G401 (cell line): ENCODE results near the gene ENOX1. TPM values are rescaled to one million over a fixed set of nuclear protein-coding genes. Genes with fewer than 3 reads are reported as not detected.

Experiments
- DNase-seq: peaks from one replicate; pipeline ENCODE4 v3.0.0-alpha.2; 2015; ENCODE audit warnings: low spot score
- in situ Hi-C: cut with HindIII; loops from 2 replicates; pipeline ENCODE4 v1.10.0; 2016; ENCODE audit warnings: low sequenced_read_pairs, mixed read lengths
- total RNA-seq: library from RNA; depleted of rRNA; stranded (reverse); fragments of >200 nt; shearing (Covaris generic); gene quantifications from 2 replicates; pipeline ENCODE4 v1.2.3, GENCODE V29; 2014

Gene ENOX1
- total RNA-seq, 1 experiment from 2014 or later = not detected

GRCh38 chr13:43383498-43384165 is 403.1 kb downstream of the ENOX1 start:
- DNase-seq = no peak
- in situ Hi-C loops = no loop called here

DNA sequence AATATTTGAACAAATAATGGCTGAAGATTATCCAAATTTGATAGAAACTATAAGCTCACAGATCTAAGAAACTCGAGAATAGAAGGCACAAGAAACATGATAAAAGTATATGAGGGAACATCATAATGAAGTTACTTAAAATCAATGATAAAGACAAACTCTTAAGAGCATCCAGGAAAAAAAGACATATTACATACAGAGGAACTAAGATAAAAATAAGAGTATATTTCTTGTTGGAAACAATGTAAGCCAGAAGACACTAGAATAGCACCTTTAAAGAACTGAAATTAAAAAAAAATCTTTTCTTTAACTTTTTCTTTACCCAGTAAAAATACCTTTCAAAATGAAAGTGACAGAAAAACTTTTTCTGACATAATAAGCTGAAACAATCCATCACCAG is 407.0 kb downstream of the ENOX1 start:
- in situ Hi-C loops = no loop called here
- DNase-seq = no peak

DNA sequence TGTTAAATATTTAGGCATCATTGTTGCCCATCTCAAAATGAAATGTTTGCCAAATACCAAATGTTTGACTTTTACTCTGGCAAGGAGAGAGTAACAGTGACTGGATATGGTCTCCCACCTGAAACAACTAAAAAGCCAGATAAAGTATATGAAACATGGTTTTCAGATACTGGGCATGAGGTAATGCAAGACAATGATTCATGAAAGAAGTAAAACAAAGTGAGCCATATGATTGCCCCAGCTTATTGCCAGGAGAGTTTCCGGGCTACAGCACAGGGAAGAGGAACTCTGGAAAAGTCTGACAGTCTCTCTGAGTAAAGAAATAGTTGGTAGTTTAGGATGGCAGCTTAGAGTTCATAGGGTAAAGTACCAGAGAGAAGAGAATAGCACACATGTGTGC is 408.8 kb downstream of the ENOX1 start:
- in situ Hi-C loops = no loop called here
- DNase-seq = peak; percentile 15

- in situ Hi-C loops = no loop called here
Observed at GRCh38 chr13:43377149-43377548, 409.6 kb downstream of the ENOX1 start.

GRCh38 chr13:43376596-43376995 is 410.2 kb downstream of the ENOX1 start:
- DNase-seq = peak; percentile 81
- in situ Hi-C loops = no loop called here

More at GRCh38 chr13:43377149-43377548, 409.6 kb downstream of the ENOX1 start:
- DNase-seq = peak; percentile 90

DNA sequence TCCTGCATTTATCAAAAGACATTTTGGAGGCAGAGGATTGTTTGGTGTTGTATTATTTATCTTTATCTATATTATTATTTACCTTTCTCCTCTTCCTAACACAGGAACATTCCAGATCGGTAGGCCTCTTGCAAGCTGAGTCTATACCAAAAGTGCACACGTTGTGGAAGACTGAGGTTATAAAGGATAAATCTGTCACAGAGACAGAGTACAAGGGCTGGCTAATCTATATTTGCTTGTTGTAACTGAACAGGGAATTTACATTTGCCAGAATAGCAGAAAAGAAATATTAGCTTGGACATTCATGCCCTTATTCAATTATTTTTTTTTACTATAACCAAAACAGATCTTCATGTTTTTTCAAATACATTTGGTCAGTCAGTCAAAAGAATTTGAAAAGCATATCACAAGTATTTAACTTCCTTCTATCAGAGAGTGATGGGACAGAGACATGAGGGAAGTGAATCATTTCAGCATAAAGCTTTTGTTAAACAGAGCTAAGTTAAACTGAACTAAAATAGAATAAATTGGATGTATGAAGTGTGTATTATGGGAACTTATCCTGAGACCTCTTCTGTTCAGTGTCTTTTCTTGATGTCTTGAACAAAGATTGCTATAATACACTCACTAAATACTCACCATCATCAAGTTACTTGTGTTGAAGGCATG is 410.8 kb downstream of the ENOX1 start:
- in situ Hi-C loops = no loop called here
- no peak for DNase-seq

GRCh38 chr13:43374621-43375020 is 412.2 kb downstream of the ENOX1 start:
- in situ Hi-C loops = no loop called here
- DNase-seq = no peak

- in situ Hi-C loops = no loop called here
- no peak for DNase-seq
Observed at GRCh38 chr13:43373400-43373799, 413.4 kb downstream of the ENOX1 start.

DNA sequence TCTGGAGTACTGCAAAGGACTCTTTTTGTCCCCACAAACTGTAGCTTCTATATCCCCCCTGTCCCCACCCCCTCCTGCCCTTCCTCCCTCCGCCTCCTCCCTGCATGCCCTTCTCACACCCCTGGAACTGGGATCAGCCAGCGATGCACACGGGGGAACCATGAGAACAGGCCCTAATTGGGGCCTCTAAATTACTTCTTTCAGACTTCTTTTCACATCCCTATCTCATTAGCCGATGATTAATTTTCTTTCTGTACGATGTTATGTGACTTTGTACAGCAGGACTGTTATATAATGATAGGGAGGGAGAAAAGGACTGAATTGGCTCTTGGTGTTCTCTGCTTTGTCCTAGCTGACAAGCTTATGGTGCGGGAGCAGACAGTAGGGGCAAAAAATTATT is 415.9 kb downstream of the ENOX1 start:
- no peak for DNase-seq
- in situ Hi-C loops = no loop called here

DNA sequence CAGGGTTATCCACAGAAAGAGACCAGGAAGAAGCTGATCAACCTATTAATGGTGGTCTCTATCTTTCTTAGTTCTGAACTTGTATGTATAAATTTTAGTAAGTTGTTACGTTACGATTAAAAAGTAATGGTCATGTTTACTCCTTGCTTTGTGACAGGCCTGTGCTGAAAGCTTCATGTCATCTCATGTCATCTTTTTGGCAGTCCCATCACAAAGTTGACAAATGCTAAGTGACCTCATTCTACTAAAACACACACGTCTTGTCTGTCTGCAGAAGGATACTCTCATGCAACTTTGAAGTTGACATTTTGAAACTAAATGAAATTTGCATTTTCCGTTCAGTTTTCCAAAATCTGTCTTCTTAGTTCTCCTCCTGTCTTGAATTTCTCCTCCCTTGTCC is 417.5 kb downstream of the ENOX1 start:
- no peak for DNase-seq

GRCh38 chr13:43368003-43368402 is 418.8 kb downstream of the ENOX1 start:
- in situ Hi-C loops = no loop called here
- no peak for DNase-seq

More for the DNA sequence above, 417.5 kb downstream of the ENOX1 start:
- in situ Hi-C loops = no loop called here

DNA sequence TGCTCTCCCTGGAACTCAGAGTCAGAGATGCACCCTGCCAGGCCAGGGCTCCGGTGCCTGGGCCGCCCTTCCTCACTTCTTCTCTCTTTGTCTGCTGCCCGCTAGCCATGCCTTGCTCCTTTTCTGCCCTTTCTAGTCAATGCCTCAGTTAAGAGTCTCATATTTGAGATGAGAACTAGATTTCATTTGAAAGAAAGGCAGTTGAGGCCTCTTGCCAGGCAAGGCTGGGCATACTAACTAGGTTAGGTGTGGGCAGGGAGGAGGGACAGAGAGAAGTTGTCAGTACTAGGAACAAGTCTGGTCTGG is 421.8 kb downstream of the ENOX1 start:
- in situ Hi-C loops = no loop called here
- no peak for DNase-seq

DNA sequence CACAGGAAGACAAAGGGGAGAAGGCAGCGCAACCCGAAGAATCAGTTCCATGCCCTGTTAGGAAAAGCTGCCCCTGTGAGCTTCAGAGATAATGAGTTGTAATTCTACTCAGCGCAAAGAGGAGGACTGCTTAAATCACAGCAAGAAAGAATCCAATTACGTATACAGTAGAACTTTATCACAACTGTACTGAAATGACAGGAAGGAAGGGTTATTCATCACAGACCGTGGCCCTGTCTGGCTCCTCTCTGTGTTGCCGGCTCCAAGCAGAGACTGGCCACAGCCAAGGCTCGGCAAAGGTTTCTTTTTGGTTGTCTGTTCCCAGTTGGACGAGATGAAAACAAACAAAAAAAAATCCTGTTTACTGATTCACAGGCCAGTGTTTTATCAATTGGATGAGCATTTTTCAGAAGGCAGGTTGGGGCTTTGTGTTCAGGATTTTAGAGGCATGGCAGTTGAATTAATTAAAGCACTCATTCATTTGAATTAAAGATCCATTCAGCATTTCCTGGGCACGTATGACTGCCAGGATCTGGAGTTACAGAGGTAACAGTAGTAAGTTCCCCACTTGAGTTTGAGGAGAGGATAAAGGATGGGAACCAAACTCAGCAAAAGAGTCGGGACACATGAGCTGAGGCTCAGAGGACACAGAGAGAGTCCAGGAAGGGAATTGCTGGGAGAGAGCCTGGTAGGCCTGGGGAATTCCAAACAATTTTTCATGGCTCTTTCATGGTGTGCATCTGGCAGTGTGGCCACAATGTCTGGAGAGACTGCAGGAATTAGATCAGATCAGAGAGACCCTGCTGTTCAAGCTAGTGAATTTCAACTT is 422.3 kb downstream of the ENOX1 start:
- no peak for DNase-seq
- in situ Hi-C loops = no loop called here

DNA sequence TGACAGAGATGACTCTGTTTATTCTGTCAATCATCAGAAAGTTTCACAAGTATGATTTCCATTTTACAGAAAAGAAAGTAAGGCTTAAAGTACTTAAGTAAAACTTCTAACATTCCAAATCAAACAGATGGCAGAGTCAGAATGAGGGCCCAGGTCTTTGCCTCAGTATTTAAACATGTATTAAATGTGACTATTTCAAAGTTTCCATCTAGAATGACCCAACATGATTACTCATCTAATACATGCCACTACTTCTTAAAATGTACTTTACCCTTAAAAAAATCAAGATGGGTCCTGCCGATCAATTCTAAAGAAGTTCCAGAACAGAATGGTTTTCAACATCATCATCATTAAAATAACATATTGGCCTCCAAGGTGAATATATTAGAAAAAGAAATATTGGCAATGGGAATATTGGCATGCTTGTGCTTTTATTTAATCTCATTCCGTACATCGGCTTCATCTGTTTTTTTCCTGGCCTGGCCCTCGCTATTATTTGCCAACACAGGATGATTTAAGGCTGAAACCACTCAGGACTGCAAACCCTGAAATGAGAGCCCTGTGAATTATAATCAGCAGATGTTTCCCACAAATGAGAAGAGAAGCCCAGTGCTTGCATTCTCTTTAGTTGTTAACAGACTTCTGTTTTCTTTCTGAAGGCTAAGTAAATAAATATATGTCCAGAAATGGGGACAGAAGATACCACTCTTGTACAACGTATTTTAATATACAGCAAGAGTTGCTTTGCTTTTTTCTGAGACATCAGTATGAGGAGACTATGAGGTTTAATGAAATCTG is 423.4 kb downstream of the ENOX1 start:
- DNase-seq = no peak
- in situ Hi-C loops = no loop called here

GRCh38 chr13:43362556-43362955 is 424.2 kb downstream of the ENOX1 start:
- in situ Hi-C loops = no loop called here
- DNase-seq = no peak

DNA sequence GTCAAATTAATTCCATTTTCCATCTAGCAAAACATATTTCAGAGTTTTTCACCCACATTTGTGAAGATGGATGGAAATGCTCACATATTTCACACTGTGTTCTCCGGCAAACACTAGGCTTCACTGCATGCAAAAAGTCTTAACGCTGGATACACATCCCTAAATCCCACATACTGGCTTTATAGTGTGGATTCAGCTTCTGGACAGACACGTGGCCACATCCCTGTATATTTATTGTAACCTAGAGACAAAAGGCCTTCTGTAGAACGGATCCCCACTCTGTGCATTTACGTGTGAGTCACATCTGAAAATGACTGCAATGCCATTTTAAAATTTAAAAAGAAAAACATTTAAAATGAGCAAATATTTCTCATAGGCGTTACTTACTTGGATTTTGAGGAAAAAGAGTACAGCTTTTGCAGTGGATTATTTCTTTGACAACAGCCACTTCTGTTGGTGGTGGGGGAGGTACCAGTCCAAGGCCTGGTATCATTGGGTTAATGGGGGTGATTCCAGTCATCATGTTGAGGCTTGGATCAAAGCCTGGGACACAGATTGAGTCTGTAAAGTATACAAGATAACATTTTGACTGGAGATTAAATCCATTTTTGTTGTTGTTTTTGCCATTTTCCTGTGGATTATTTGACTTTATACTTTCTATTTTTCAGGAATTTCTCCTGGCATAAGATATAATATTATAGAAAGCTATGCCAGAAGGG is 425.7 kb downstream of the ENOX1 start:
- DNase-seq = no peak
- in situ Hi-C loops = no loop called here

DNA sequence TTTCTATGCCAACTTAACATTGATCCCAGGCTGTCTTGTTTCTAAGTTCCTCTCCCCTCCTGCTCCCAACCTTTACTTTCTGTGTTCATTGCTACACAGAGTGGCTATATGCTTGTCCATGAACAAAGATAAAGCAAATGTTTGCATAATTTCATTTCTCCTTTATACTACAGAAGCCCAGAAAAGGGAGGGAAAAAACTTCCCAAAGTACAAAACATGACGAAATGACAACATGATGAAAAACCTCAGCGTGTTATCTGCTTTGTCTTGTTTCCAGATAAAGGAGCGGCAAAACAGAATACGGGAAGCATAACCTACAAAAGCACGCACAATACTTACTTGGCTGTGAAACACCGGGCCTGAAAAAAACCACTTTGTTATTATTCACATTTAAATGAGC is 426.6 kb downstream of the ENOX1 start:
- in situ Hi-C loops = no loop called here

DNA sequence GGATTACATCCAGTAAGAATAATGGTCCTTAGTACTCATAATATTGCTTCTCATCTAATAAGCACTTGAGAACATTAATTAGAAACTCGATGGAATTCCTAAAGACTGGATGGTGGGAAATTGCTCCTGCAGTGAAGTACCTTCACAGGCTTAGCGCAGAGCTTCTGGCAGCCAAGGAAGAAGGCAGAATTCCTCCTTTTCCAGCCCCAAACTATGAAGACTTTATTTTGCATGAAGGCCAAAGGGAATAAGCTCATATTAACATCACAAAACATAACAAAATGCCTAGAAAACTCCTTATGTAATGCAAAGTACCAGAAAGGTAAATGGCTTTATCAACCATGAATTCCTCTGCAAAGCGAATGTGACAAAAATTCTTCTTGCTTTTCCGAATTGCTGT is 427.2 kb downstream of the ENOX1 start:
- DNase-seq = no peak
- in situ Hi-C loops = no loop called here

More for the DNA sequence above, 426.6 kb downstream of the ENOX1 start:
- no peak for DNase-seq

DNA sequence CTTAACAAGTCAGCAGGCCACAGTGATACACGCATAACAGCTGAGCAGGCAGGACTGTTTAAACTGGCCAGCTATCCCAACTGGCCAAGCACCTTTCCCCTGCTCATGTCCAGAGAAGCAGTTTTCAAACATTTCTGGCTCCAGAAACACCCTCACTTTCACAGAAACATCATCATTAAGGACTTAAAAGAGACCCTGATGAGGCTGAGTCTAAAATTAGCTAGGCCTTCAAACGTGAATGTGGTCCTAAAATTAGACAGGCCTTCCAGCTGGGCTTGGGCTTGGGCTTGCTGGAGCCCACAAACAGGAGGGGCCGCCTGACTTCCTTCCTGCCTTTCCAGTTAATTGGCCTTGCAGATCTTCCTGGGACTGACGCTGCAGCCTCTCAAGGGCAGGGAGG is 429.2 kb downstream of the ENOX1 start:
- in situ Hi-C loops = no loop called here
- no peak for DNase-seq
